ENCODE results near the gene SERINC5.
"Not testable (repeated sequence)": the region's sequence is repeated elsewhere in the genome, so short reads cannot be mapped to it uniquely, and the experiment has no call there.

SERINC5 gene

GRCh38 chr5:80160242-80160641 is 95.6 kb downstream of the SERINC5 start:
- DNase-seq, result no peak

- no peak for DNase-seq
Observed at GRCh38 chr5:80159133-80159815, 96.6 kb downstream of the SERINC5 start.

DNA sequence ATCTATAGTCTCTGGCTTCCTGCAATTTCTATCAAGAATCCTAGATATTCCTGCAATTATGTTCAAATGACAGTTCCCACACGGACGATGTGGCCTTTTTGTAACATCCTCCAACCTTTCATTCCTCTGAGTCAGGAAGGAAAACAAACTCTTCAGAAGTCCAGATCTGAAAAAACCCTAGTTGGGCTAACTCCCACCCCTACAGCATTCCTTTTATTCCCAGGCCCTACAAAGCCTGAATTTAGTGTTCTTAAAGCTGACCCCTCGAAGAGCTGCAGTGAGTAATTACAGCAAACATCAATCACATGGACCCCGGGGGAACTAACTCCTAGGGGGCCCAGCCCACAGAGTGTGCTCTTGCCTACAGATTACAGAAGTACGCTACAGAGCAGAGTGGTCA is 99.7 kb downstream of the SERINC5 start:
- no peak for DNase-seq

- DNase-seq, result no peak
Observed at GRCh38 chr5:80154749-80155148, 101.1 kb downstream of the SERINC5 start.

DNA sequence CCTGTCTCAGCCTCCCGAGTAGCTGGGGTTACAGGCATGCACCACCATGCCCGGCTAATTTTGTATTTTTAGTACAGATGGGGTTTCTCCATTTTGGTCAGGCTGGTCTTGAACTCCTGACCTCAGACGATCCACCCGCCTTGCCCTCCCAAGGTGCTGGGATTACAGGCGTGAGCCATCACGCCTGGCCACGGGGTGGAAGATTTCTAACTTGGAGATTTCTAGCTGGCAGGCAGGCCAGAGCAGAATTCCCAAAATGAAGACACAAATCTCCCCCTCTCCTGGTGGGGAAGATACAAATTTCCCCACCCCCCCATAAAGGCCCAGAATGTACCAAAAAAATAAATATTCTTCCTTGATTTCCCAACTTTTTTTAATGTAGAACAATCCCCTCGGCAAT is 101.6 kb downstream of the SERINC5 start:
- not testable (repeated sequence) for DNase-seq

- DNase-seq, result no peak
Observed at GRCh38 chr5:80153586-80154126, 102.2 kb downstream of the SERINC5 start.

- DNase-seq, result no peak
Observed at GRCh38 chr5:80152778-80153177, 103.1 kb downstream of the SERINC5 start.

GRCh38 chr5:80151890-80152289 is 104.0 kb downstream of the SERINC5 start:
- DNase-seq, result no peak

- no peak for DNase-seq
Observed at GRCh38 chr5:80150731-80151130, 105.1 kb downstream of the SERINC5 start.

GRCh38 chr5:80149161-80149609 is 106.7 kb downstream of the SERINC5 start:
- no peak for DNase-seq

DNA sequence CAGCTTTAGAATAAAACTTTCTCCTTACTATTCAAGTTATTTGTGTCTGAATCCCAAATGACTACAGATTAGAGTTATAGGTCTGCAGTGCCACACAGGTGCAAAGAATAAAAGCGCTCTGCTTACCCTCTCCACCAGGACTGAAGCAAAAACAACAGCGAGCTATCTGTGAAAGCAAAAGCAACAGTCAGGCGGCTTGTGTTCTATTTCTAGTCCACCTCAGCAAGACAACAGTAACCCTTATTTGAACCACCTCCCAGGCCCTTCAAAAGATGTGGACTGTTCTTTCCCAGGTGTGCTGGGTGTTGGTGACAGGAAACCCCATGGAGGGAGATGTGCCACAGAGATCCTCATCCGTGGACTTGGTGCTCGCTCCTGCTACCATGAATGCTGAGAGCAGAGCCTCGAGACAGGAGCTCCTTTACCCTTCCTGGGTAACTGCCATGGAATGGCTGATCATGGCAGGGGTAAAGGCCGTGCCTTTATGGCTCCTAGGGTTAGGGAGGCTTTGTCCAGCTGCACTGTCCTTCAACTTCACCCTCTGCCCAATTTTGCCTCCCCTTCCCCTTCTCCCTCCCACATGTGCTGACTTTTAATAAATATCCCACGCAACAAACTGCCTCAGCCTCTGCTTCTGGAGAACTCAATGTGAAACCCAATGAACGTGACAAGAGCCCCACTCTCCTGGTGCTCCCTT is 108.6 kb downstream of the SERINC5 start:
- DNase-seq, result no peak

DNA sequence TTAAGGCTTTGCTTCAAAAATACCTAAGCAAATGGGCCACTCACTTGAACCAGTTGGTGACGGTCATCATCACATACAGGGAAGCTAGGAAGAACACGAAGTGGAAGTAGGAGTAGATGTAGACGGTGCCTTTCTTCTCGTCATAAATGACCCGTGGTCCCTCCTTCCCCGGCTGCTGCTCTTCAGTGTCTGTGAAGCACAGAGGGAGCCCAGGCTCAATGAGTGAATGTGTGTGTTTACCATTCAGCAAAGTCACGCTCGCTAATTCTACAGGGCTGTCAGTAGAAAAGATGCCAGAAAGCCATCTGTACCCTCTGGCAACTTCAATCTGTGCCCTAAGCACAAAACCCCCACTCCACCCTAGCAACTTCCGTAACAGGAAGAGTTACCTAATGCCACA is 109.8 kb downstream of the SERINC5 start:
- no peak for DNase-seq

DNA sequence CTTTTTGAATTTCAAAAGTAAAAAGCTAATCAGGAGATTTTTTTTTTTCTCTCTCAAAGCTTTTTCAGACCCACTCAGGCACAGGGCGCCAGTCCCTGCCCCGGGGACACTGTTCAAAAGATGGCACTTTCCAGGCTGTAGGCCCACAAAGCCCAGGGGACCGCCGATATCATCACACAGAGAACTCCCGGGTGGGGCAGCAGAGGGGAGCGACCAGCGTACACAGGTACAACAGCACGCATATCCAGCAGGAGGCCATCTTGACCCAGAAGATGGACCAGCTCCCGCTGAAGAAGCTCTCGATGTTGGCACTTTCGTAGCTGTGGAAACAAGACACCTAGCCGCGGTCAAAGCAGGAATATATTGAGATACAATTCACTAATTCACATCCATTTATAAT is 112.4 kb downstream of the SERINC5 start:
- no peak for DNase-seq

DNA sequence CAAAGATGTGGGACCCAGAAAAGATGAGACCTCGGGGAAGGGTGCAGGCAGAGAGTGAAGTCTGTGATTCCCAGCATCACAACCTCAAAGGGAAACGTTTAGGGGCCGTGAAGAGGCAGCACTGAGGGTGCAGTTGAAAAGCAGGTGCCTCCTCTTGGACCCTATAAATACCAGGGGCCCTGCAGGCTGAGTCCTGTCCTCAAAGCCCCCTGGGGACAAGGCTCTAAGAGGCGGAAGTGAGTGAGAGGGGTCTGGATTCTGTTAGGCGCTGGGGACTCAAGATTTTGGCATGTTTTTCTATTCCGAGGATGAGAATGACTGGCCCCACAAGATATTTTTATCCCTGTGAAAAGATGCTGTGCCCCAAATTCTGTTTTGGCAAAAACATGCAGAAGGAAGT is 112.9 kb downstream of the SERINC5 start:
- no peak for DNase-seq

GRCh38 chr5:80141681-80142080 is 114.2 kb downstream of the SERINC5 start:
- DNase-seq, result no peak

- DNase-seq, result no peak
Observed at GRCh38 chr5:80141147-80141671, 114.6 kb downstream of the SERINC5 start.

DNA sequence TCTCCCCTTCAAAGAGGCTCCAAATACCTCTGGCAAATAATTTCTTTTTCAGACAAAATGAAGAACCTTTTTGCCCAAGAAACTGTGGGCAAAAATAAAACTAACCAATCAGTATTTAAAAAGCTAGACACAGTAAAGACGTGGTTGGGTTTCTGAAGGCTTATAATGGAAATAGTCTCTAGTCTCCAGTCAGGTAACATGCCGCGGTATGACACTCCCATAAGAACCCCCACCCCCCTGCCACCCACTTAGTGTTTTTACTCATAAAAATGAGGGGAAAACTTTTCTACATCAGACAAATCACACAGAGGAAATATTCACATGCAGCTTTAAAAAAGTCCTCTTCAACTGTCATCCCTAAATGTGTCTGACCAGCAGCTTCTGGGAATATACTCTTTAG is 115.4 kb downstream of the SERINC5 start:
- DNase-seq, result no peak

- no peak for DNase-seq
Observed at GRCh38 chr5:80139466-80139972, 116.3 kb downstream of the SERINC5 start.

DNA sequence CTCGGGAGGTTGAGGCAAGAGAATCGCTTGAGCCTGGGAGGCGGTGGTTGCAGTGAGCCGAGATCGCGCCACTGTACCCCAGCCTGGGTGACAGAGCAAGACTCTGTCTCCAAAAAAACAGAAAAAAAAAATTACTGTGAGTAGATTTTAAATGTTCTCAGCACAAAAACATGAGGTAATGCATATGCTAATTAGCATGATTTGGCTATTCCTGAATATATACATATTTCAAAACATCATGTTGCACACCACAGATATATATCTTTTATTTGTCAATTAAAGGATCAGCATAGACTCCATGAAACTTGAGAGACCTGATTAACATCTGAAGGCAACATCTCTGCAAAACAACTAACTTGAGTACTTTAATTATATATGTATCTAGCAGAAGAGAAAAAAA is 117.4 kb downstream of the SERINC5 start:
- no peak for DNase-seq

- not testable (repeated sequence) for DNase-seq
Observed at GRCh38 chr5:80136798-80137197, 119.0 kb downstream of the SERINC5 start.

DNA sequence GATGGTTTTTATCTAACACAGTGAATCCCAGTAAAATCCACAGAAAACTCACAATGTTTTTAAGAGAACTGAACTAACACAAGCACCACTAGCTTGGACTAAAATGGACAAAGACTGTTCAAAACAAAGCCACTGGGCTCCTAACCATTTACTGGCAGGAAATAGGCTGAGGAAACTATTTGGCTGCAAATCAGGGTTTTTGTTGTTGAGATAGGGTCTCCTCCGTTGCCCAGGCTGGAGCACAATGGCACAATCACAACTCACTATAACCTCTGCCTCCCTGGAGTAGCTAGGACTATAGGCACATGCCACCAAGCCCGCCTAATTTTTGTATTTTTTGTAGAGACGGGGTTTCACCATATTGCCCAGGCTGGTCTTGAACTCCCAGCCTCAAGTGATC is 121.0 kb downstream of the SERINC5 start:
- no peak for DNase-seq

DNA sequence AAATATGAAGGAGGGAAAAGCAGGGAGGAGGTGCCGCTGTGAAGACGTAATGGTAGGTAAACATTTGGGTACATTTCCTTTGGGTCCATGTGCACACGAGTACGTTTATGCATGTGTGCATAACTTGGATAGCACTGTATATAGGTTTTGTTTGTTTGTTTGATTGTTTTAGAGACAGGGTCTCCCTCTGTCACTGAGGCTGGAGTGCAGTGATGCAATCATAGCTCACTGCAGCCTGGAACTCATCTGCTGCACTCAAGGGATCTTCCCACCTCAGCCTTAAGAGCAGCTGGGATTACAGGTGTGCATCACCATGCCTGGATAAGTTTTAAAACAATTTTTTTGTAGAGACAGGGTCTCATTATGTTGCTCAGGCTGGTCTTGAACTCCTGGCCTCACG is 126.7 kb downstream of the SERINC5 start:
- no peak for DNase-seq

- no peak for DNase-seq
Observed at GRCh38 chr5:80128141-80128540, 127.7 kb downstream of the SERINC5 start.

- no peak for DNase-seq
Observed at GRCh38 chr5:80127116-80127552, 128.7 kb downstream of the SERINC5 start.

Data from kidney glomerular epithelial cell (primary cell).